LNCAP (cell line): ENCODE measurements around the gene PRKG1.

Source experiments
- TF ChIP-seq, protein P1 (sequence below): fragments of 450-650 bp; IDR thresholded peaks from 2 replicates; pipeline ENCODE4 v1.5.1; 2017; ENCODE audit warnings: mild to moderate bottlenecking

The PRKG1 gene

GRCh38 chr10:52030975-52031374 lies 956.7 kb downstream of the PRKG1 start:
- TF ChIP-seq, protein P1, sequence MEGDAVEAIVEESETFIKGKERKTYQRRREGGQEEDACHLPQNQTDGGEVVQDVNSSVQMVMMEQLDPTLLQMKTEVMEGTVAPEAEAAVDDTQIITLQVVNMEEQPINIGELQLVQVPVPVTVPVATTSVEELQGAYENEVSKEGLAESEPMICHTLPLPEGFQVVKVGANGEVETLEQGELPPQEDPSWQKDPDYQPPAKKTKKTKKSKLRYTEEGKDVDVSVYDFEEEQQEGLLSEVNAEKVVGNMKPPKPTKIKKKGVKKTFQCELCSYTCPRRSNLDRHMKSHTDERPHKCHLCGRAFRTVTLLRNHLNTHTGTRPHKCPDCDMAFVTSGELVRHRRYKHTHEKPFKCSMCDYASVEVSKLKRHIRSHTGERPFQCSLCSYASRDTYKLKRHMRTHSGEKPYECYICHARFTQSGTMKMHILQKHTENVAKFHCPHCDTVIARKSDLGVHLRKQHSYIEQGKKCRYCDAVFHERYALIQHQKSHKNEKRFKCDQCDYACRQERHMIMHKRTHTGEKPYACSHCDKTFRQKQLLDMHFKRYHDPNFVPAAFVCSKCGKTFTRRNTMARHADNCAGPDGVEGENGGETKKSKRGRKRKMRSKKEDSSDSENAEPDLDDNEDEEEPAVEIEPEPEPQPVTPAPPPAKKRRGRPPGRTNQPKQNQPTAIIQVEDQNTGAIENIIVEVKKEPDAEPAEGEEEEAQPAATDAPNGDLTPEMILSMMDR, result no peak

GRCh38 chr10:52031771-52032170 lies 957.5 kb downstream of the PRKG1 start:
- TF ChIP-seq, protein P1, result no peak

DNA sequence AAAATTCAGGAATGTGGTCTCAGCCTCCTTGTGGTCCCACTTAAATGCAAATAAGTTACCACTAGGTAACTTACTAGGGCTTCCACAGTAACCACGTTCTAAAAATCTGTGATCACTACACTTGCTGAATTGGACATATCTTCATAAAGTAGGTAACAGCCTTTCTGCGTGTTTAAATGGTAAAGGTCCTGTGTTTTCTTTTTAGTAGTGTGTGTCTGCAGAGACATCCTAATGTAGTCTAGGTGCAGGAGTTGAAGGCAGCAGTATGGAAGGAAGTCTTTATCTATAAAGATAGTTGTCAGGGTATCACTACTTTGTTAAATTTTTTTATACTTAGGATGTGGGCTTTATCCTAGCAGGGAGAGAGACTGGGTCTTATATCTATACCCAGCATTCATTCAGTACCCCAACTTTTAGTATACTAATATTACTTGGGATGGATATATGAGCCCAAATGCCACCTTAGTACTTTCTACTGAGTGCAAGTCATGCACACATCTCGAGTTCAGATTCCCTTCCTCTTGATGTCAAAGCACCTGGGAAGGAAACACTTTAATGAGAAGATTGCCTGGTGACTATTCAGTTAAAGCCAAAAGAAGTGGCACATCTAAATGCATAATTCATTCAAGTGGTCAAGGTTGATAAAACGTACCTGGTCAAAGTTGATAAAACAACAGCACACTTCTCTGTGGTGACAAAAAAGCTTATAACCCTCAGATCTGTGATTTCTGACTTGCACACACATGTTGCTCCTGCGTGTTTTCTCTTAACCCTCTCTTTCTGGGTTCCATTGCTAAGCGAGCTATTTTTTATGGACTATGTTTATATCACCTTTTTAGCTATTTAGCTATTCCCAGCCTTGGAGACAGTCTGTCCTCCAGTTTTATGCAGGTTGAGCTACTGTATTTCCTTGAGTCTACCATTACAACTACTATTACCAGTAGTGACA lies 958.7 kb downstream of the PRKG1 start:
- TF ChIP-seq, protein P1, result no peak

- TF ChIP-seq, protein P1, result no peak
Observed at GRCh38 chr10:52040486-52040885, 966.2 kb downstream of the PRKG1 start.

DNA sequence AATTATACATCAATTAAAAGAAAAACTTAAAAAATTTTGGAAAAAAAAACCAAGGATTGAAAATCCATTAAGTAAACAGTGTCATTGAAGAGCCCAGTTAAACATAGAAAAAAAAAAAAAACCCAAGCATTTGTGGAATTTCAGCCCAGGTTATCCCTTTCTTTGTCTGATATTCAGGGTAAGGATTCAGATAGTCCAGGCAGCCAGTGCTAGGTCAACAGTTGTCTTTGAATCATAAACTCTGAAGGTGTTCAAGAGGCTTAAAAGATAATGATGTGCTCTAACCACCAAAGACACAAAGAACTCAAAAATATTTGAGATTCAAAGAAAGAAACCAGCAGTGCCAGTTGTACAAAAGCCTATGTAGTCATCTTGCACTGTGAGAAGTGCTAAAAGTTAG lies 969.5 kb downstream of the PRKG1 start:
- TF ChIP-seq, protein P1, result no peak

DNA sequence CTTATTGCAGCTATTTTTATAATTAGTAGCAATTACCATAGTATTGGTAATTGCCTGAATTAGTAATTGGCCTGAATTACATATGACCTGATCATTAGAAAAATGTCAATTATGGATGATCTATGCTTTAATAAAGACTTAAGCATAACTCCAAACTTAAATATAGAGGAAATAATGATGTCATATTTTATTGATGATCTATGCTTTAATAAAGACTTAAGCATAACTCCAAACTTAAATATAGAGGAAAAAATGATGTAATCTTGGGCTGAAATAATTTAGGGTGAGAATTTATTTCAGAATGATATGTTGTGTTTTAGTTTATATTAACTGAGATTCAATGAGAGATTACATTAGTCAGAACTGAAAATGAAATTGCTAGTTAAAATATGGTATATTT lies 973.8 kb downstream of the PRKG1 start:
- TF ChIP-seq, protein P1, result no peak

DNA sequence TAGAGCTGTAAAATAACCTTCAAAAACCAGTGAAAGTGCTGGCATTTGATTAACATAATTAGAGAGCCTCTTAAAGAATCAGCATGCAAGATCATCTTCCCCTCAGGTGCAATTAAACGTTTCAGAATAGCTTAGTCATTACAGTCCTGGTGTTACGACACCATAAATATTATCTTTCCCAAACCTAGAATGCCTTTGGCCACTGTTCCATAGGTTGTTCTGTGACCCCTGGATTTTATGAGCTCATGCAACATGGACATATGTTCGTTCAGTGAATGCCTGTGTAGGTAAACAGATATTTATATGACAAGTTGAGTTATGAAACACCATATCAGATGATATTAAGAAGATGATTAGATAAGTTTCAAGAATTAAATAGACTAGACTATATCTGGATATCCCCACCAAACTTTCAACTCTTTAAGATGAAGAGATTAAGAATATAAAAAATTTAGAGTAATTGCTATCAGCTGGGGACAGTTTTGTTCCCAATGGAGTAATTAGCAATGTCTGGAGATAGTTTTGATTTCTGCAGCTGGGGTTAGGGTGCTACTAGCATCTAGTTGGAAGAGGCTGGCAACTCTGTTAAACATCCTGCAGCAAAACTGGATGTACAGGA lies 976.3 kb downstream of the PRKG1 start:
- TF ChIP-seq, protein P1, result no peak
